HL-60 (cell line): ENCODE results near the gene REL.
"Not testable (repeated sequence)": the region's sequence is repeated elsewhere in the genome, so short reads cannot be mapped to it uniquely, and the experiment has no call there.

Experiments
- CTCF ChIP-seq: IDR thresholded peaks from one replicate; pipeline ENCODE4 v1.5.1; 2011; ENCODE audit warnings: low read length, control low read depth, inconsistent platforms; ENCODE audit not compliant: insufficient read depth
- GABPA ChIP-seq: IDR thresholded peaks from 2 replicates; pipeline ENCODE4 v1.6.1; 2012; ENCODE audit warnings: low read depth
- POLR2AphosphoS5 ChIP-seq: IDR thresholded peaks from 2 replicates; pipeline ENCODE4 v1.6.1; 2012; ENCODE audit warnings: low read depth
- TF ChIP-seq, protein P1 (sequence below): IDR thresholded peaks from 2 replicates; pipeline ENCODE4 v1.6.1; 2012; ENCODE audit warnings: low read depth; ENCODE audit not compliant: insufficient replicate concordance

- TF ChIP-seq CTCF, POLR2AphosphoS5, GABPA: not testable (repeated sequence)
- TF ChIP-seq, protein P1, sequence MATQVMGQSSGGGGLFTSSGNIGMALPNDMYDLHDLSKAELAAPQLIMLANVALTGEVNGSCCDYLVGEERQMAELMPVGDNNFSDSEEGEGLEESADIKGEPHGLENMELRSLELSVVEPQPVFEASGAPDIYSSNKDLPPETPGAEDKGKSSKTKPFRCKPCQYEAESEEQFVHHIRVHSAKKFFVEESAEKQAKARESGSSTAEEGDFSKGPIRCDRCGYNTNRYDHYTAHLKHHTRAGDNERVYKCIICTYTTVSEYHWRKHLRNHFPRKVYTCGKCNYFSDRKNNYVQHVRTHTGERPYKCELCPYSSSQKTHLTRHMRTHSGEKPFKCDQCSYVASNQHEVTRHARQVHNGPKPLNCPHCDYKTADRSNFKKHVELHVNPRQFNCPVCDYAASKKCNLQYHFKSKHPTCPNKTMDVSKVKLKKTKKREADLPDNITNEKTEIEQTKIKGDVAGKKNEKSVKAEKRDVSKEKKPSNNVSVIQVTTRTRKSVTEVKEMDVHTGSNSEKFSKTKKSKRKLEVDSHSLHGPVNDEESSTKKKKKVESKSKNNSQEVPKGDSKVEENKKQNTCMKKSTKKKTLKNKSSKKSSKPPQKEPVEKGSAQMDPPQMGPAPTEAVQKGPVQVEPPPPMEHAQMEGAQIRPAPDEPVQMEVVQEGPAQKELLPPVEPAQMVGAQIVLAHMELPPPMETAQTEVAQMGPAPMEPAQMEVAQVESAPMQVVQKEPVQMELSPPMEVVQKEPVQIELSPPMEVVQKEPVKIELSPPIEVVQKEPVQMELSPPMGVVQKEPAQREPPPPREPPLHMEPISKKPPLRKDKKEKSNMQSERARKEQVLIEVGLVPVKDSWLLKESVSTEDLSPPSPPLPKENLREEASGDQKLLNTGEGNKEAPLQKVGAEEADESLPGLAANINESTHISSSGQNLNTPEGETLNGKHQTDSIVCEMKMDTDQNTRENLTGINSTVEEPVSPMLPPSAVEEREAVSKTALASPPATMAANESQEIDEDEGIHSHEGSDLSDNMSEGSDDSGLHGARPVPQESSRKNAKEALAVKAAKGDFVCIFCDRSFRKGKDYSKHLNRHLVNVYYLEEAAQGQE = not testable (repeated sequence)
Observed at GRCh38 chr2:60905867-60906266, 24.5 kb downstream of the REL start.
